Prostate gland (tissue), 2 donors: ENCODE measurements around the gene CENPH. TPM values are rescaled to one million over a fixed set of nuclear protein-coding genes. Genes with fewer than 3 reads are reported as not detected.

Experiments used
- DNase-seq: peaks from one replicate; pipeline ENCODE4 v3.0.0-alpha.2; 2019; ENCODE audit warnings: low spot score
- H3K27ac ChIP-seq, 2 donors: fragments of 200-600 bp; sonication (generic); 2 replicates each; pipeline ENCODE4 v1.5.1; 2017 to 2019
- H3K27me3 ChIP-seq: fragments of 200-600 bp; sonication (generic); replicated peaks from 2 replicates; pipeline ENCODE4 v1.5.1; 2019; ENCODE audit not compliant: insufficient read depth
- H3K36me3 ChIP-seq, 2 donors: fragments of 200-600 bp; sonication (generic); 1 replicate in 1 of 2; 2 replicates in 1 of 2; pipeline versions ENCODE4 v1.5.1 to v1.8.1; 2017 to 2019
- H3K4me1 ChIP-seq: fragments of 200-600 bp; sonication (generic); replicated peaks from 2 replicates; pipeline ENCODE4 v1.5.1; 2019
- H3K4me3 ChIP-seq, 2 donors: fragments of 200-600 bp; sonication (generic); 2 replicates each; pipeline ENCODE4 v1.5.1; 2017 to 2019
- H3K9me3 ChIP-seq: fragments of 200-600 bp; sonication (generic); 2 replicates; pipeline ENCODE4 v1.5.1; 2017
- POLR2A ChIP-seq: fragments of 450-650 bp; IDR thresholded peaks from one replicate; pipeline ENCODE4 v1.6.1; 2016; ENCODE audit warnings: antibody characterized with exemption, mild to moderate bottlenecking
- POLR2AphosphoS5 ChIP-seq: sonication (generic); formaldehyde crosslinking; IDR thresholded peaks from one replicate; pipeline ENCODE4 v1.6.1; 2017; ENCODE audit warnings: antibody characterized with exemption
- WGBS: methylation state at CpG from one replicate; pipeline ENCODE4 v1.1.5; 2018; 5-methylcytosine and 5-hydroxymethylcytosine counted together
- intact Hi-C: fragments of 100-400 bp; cut with DNase I; formaldehyde crosslinking; loops from one replicate; pipeline ENCODE4 v1.14.2; 2022
- total RNA-seq, 2 donors: library from RNA; depleted of rRNA; stranded (reverse); fragments of >200 nt; gene quantifications; one replicate each; pipeline ENCODE4 v1.1.0, GENCODE V29; 2016
- TF ChIP-seq, protein P1 (sequence below), 4 experiments: fragments of 200-600 bp in 2 of 4; fragments of 450-650 bp in 2 of 4; sonication (generic) in 2 of 4; IDR thresholded peaks; 1 replicate in 3 of 4; 2 replicates in 1 of 4; pipeline ENCODE4 v1.5.1; 2016 to 2019; ENCODE audit warnings: antibody characterized with exemption in 4 of 4, mild to moderate bottlenecking in 2 of 4, moderate library complexity in 2 of 4

Gene CENPH
- total RNA-seq, 2 donors from 2014 or later: 5.3 to 17.4 TPM

DNA sequence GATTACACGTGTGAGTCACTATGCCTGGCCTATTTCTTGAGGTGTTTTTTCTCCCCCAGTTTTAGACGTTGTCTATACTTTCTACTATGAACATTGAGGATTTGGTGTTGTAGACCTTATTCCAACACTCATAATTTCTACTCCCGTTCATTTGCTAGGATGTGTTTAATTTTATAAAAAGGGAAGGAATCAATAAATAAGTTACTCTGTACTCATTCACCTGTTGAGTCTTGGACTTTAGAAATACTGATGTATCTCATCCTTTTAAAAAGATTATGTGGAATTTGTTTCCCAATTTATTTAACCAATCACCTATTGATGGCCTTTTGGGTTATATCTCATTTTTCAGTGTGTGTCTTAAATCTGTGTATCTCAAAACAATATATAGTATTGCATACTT is 48.5 kb downstream of the CENPH start:
- TF ChIP-seq, protein P1, sequence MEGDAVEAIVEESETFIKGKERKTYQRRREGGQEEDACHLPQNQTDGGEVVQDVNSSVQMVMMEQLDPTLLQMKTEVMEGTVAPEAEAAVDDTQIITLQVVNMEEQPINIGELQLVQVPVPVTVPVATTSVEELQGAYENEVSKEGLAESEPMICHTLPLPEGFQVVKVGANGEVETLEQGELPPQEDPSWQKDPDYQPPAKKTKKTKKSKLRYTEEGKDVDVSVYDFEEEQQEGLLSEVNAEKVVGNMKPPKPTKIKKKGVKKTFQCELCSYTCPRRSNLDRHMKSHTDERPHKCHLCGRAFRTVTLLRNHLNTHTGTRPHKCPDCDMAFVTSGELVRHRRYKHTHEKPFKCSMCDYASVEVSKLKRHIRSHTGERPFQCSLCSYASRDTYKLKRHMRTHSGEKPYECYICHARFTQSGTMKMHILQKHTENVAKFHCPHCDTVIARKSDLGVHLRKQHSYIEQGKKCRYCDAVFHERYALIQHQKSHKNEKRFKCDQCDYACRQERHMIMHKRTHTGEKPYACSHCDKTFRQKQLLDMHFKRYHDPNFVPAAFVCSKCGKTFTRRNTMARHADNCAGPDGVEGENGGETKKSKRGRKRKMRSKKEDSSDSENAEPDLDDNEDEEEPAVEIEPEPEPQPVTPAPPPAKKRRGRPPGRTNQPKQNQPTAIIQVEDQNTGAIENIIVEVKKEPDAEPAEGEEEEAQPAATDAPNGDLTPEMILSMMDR (IDR thresholded peaks at IDR 0.05): no peak
- no peaks in the 10 kb centered on the region for H3K9me3 ChIP-seq
- intact Hi-C loops: no loop called here
- DNase-seq: no peak
- H3K36me3 ChIP-seq: no peaks in the 10 kb centered on the region
- H3K4me3 ChIP-seq: no peak overlapping the region
- 80% methylated on average over 3 of the region's 3 CpGs for WGBS
- H3K4me1 ChIP-seq: peaks cover 5% of the 10 kb centered on the region
- H3K27ac ChIP-seq: no peak overlapping the region
- no peaks in the 10 kb centered on the region for H3K27me3 ChIP-seq

DNA sequence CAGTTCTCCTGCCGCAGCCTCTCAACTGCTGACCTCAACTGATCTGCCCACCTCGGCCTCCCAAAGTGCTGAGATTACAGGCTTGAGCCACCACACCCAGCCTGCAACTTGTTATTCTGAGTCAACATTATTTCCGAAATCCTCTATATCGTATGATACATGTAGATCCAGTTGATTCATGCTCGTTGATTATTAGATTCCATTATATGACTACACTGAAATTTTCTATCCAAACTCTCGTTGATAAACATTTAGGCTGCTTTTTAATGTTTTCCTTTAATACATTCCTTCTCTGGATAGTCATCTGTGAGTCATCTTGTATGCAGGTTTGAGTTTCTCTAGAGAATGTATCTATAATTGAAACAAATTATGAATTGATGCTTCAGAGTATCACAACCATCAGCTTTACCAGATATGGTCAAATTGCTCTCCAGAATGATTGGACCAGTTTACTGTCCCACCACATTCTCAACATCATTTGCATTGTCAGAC is 49.4 kb downstream of the CENPH start:
- H3K27me3 ChIP-seq: no peaks in the 10 kb centered on the region
- no peaks in the 10 kb centered on the region for H3K36me3 ChIP-seq
- intact Hi-C loops: no loop called here
- H3K4me1 ChIP-seq: peaks cover 5% of the 10 kb centered on the region
- WGBS: 91% methylated on average over 6 of the region's 6 CpGs
- H3K4me3 ChIP-seq: no peak overlapping the region
- no peaks in the 10 kb centered on the region for H3K9me3 ChIP-seq
- no peak overlapping the region for H3K27ac ChIP-seq
- no peak for DNase-seq
- TF ChIP-seq, protein P1 (IDR thresholded peaks at IDR 0.05): no peak
- no peak for TF ChIP-seq POLR2A
- TF ChIP-seq POLR2AphosphoS5: no peak

DNA sequence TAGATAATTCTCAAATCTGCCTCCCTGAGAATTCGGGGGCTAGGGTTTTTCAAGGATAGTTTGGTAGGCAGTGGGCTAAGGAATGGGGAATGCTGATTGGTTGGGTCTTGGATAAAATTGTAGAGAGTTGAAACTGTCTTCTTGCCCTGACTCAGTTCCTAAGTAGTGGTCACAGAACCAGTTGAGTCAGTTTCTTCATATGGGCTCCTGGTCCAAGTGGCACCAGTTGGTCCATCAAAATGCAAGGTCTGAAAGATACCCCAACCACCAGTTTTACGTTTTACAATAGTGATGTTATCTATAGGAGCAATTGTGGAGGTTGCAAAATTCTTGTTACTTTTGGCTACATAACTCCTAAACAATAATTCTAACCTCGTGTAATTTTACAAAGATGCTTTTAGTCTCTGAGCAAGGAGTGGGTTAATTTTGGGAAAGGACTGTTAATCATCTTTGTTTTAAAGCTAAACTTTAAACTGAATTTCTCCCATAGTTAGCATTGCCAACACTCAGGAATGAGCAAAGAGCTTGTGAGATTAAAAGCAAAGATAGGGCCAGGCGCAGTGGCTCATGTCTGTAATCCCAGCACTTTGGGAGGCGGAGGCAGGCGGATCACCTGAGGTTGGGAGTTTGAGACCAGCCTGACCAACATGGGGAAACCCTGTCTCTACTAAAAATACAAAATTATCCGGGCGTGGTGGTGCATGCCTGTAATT is 53.0 kb downstream of the CENPH start:
- TF ChIP-seq, protein P1 (IDR thresholded peaks at IDR 0.05): no peak
- TF ChIP-seq POLR2AphosphoS5 (no peak), POLR2A (no peak)
- intact Hi-C loops: no loop called here
- DNase-seq: no peak
- Histone ChIP-seq H3K9me3 (no peaks in the 10 kb centered on the region), H3K4me3 (no peak overlapping the region), H3K27me3 (no peaks in the 10 kb centered on the region), H3K36me3 (no peaks in the 10 kb centered on the region), H3K4me1 (no peaks in the 10 kb centered on the region), H3K27ac (no peak overlapping the region)
- WGBS: 78% methylated on average over 8 of the region's 8 CpGs

DNA sequence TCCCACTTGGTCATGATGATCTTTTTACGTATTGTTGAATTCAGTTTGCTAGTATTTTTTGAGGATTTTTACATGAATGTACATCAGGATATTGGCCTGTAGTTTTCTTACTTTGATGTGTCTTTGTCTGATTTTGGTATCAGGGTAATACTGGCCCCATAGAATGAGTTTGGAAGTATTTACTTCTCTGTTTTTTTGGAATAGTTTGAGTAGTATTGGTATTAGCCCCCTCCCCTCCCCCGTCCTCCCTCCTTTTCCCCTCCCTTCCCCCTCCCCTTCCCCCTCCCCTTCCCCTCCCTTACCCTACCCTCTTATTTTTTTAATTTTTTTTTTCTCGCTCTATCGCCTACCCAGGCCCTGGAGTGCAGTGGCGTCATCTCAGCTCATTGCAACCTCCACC is 55.6 kb downstream of the CENPH start:
- Histone ChIP-seq H3K36me3 (no peaks in the 10 kb centered on the region), H3K27me3 (no peaks in the 10 kb centered on the region), H3K4me1 (no peaks in the 10 kb centered on the region), H3K9me3 (no peaks in the 10 kb centered on the region), H3K4me3 (no peak overlapping the region), H3K27ac (no peak overlapping the region)
- TF ChIP-seq POLR2A: no peak
- TF ChIP-seq, protein P1 (IDR thresholded peaks at IDR 0.05): no peak
- TF ChIP-seq POLR2AphosphoS5: no peak
- WGBS: 97% methylated on average over 5 of the region's 5 CpGs
- intact Hi-C loops: no loop called here
- no peak for DNase-seq

DNA sequence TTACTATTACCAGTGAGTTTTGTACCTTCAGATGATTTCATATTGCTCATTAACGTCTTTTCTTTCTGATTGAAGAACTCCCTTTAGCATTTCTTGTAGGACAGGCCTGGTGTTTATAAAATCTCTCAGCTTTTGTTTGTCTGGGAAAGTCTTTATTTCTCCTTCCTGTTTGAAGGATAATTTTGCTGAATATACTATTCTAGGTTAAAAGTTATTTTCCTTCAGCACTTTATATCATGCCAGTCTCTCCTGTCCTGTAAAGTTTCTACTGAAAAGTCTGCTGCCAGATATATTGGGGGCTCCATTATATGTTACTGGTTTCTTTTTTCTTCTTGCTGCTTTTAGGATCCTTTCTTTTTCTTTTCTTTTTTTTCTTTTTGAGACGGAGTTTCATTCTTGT is 58.6 kb downstream of the CENPH start:
- Histone ChIP-seq H3K27ac (no peak overlapping the region), H3K9me3 (no peaks in the 10 kb centered on the region), H3K27me3 (no peaks in the 10 kb centered on the region), H3K36me3 (no peaks in the 10 kb centered on the region), H3K4me3 (no peak overlapping the region), H3K4me1 (no peaks in the 10 kb centered on the region)
- no peak for TF ChIP-seq POLR2A
- TF ChIP-seq, protein P1 (IDR thresholded peaks at IDR 0.05): no peak
- no peak for TF ChIP-seq POLR2AphosphoS5
- WGBS: 90% methylated on average over 2 of the region's 2 CpGs
- intact Hi-C loops: no loop called here
- no peak for DNase-seq
